H1 (cell line): ENCODE measurements around the gene KCTD12.

ENCODE experiments used
- CHD2 ChIP-seq: IDR thresholded peaks from 2 replicates; pipeline ENCODE4 v1.6.1; 2012; ENCODE audit warnings: low read length, improper control_type of control experiment
- CTCF ChIP-seq, 3 experiments: IDR thresholded peaks; 1 replicate in 2 of 3; 2 replicates in 1 of 3; pipeline versions ENCODE4 v1.5.1 to v1.6.1; 2011; ENCODE audit warnings: low read length in 3 of 3, mild to moderate bottlenecking in 3 of 3, inconsistent platforms in 2 of 3, low read depth in 1 of 3, moderate library complexity in 1 of 3; ENCODE audit not compliant: insufficient read depth in 1 of 3; ENCODE audit errors: control extremely low read depth in 1 of 3
- EZH2 ChIP-seq: fragments of 200-600 bp; sonication (generic); IDR thresholded peaks from 2 replicates; pipeline ENCODE4 v1.7.1; 2012; ENCODE audit warnings: low read depth, mild to moderate bottlenecking, moderate library complexity, low read length, inconsistent platforms; ENCODE audit not compliant: severe bottlenecking
- GTF2F1 ChIP-seq: IDR thresholded peaks from 2 replicates; pipeline ENCODE4 v1.6.1; 2012; ENCODE audit warnings: low read depth, low read length, improper control_type of control experiment, borderline replicate concordance
- KDM1A ChIP-seq: fragments of 200-600, 300-600 bp; sonication (generic); IDR thresholded peaks from 2 replicates; pipeline ENCODE4 v1.7.1; 2016; ENCODE audit warnings: mild to moderate bottlenecking, low read length, borderline replicate concordance
- MAFK ChIP-seq: IDR thresholded peaks from 2 replicates; pipeline ENCODE4 v1.6.1; 2012; ENCODE audit warnings: low read depth, mild to moderate bottlenecking, improper control_type of control experiment, low read length
- POLR2AphosphoS5 ChIP-seq: IDR thresholded peaks from 2 replicates; pipeline ENCODE4 v1.6.1; 2011; ENCODE audit warnings: low read depth, low read length
- RAD21 ChIP-seq, 2 experiments: IDR thresholded peaks in 1 of 2; conservative IDR thresholded peaks in 1 of 2; 2 replicates each; pipeline ENCODE4 v1.6.1; 2011; ENCODE audit warnings: low read depth in 2 of 2, low read length in 2 of 2, improper control_type of control experiment in 1 of 2, inconsistent platforms in 1 of 2, mild to moderate bottlenecking in 1 of 2, moderate library complexity in 1 of 2
- TEAD4 ChIP-seq: IDR thresholded peaks from 2 replicates; pipeline ENCODE4 v1.6.1; 2012; ENCODE audit warnings: low read depth, low read length, inconsistent platforms, mixed read lengths

- TF ChIP-seq EZH2 (no peak), TEAD4 (no peak), CHD2 (no peak), MAFK (no peak), KDM1A (no peak), POLR2AphosphoS5 (no peak), RAD21 (IDR thresholded peaks at IDR 0.05 in 1 of 2, conservative IDR thresholded peaks at IDR 0.05 in 1 of 2; ENCODE audit: low read depth in 2 of 2, low read length in 2 of 2) (no peak), GTF2F1 (no peak), CTCF (IDR thresholded peaks at IDR 0.05; ENCODE audit: control extremely low read depth in 1 of 3, insufficient read depth in 1 of 3, low read depth in 1 of 3, low read length in 3 of 3) (no peak)
Observed at GRCh38 chr13:76833441-76833954, 52.7 kb downstream of the KCTD12 start.
